H9 (cell line): Measurements from ENCODE around the gene DAP3. TPM values are rescaled to one million over a fixed set of nuclear protein-coding genes. Genes with fewer than 3 reads are reported as not detected.

Experiments
- DNase-seq: peaks from one replicate; pipeline ENCODE4 v3.0.0-alpha.2; 2017
- H2AFZ ChIP-seq: one replicate; pipeline ENCODE4 v1.6.1; 2013; ENCODE audit warnings: mild to moderate bottlenecking, low read length, control low read depth, moderate library complexity
- H2AK5ac ChIP-seq: 2 replicates; pipeline ENCODE4 v1.6.1; 2013; ENCODE audit warnings: low read length, control low read depth, mixed read lengths; ENCODE audit not compliant: insufficient read length
- H2BK120ac ChIP-seq: one replicate; pipeline ENCODE4 v1.6.1; 2013; ENCODE audit warnings: low read depth, mild to moderate bottlenecking, low read length, control low read depth, inconsistent platforms; ENCODE audit not compliant: poor library complexity, severe bottlenecking
- H2BK12ac ChIP-seq: 2 replicates; pipeline ENCODE4 v1.6.1; 2013; ENCODE audit warnings: low read length, control low read depth, mixed read lengths, low read depth; ENCODE audit not compliant: insufficient read length
- H2BK15ac ChIP-seq: 2 replicates; pipeline ENCODE4 v1.6.1; 2013; ENCODE audit warnings: low read depth, low read length, control low read depth
- H2BK20ac ChIP-seq: one replicate; pipeline ENCODE4 v1.6.1; 2013; ENCODE audit warnings: low read depth, mild to moderate bottlenecking, low read length, control low read depth, inconsistent platforms; ENCODE audit not compliant: poor library complexity, severe bottlenecking
- H2BK5ac ChIP-seq: 2 replicates; pipeline ENCODE4 v1.6.1; 2013; ENCODE audit warnings: low read length, control low read depth, mixed read lengths; ENCODE audit not compliant: insufficient read length
- H3K14ac ChIP-seq: 2 replicates; pipeline ENCODE4 v1.6.1; 2013; ENCODE audit warnings: low read length, control low read depth; ENCODE audit not compliant: insufficient read depth
- H3K18ac ChIP-seq: 2 replicates; pipeline ENCODE4 v1.6.1; 2013; ENCODE audit warnings: low read depth, mild to moderate bottlenecking, mixed read lengths, low read length, control low read depth; ENCODE audit not compliant: insufficient read length
- H3K23ac ChIP-seq: 2 replicates; pipeline ENCODE4 v1.6.1; 2013; ENCODE audit warnings: low read length, control low read depth, mixed read lengths, low read depth; ENCODE audit not compliant: insufficient read length
- H3K23me2 ChIP-seq: 2 replicates; pipeline ENCODE4 v1.6.1; 2013; ENCODE audit warnings: low read depth, mild to moderate bottlenecking, mixed read lengths, low read length, control low read depth; ENCODE audit not compliant: insufficient read length, poor library complexity, severe bottlenecking
- H3K27ac ChIP-seq: 2 replicates; pipeline ENCODE4 v1.5.1; 2013; ENCODE audit warnings: low read length, control low read depth, mixed read lengths, low read depth; ENCODE audit not compliant: insufficient read length
- H3K27me3 ChIP-seq: 2 replicates; pipeline ENCODE4 v1.6.1; 2013; ENCODE audit warnings: low read length, control low read depth, inconsistent platforms; ENCODE audit not compliant: insufficient read depth
- H3K4ac ChIP-seq: 2 replicates; pipeline ENCODE4 v1.6.1; 2013; ENCODE audit warnings: low read depth, mild to moderate bottlenecking, control low read depth, inconsistent platforms, low read length, moderate library complexity
- H3K4me1 ChIP-seq: 2 replicates; pipeline ENCODE4 v1.6.1; 2013; ENCODE audit warnings: low read length, control low read depth, inconsistent platforms; ENCODE audit not compliant: insufficient read depth
- H3K4me2 ChIP-seq: 2 replicates; pipeline ENCODE4 v1.6.1; 2013; ENCODE audit warnings: low read length, control low read depth, mixed read lengths; ENCODE audit not compliant: insufficient read length, insufficient read depth
- H3K56ac ChIP-seq: 2 replicates; pipeline ENCODE4 v1.6.1; 2013; ENCODE audit warnings: low read depth, mild to moderate bottlenecking, mixed read lengths, low read length, control low read depth; ENCODE audit not compliant: insufficient read length
- H3K79me1 ChIP-seq: 2 replicates; pipeline ENCODE4 v1.6.1; 2013; ENCODE audit warnings: low read depth, mild to moderate bottlenecking, moderate library complexity, low read length, control low read depth, inconsistent platforms; ENCODE audit not compliant: insufficient read depth, poor library complexity, severe bottlenecking
- H3K79me2 ChIP-seq: 2 replicates; pipeline ENCODE4 v1.6.1; 2013; ENCODE audit warnings: low read length, control low read depth, inconsistent platforms; ENCODE audit not compliant: insufficient read depth
- H3K9ac ChIP-seq: 2 replicates; pipeline ENCODE4 v1.6.1; 2013; ENCODE audit warnings: low read length, control low read depth, mixed read lengths; ENCODE audit not compliant: insufficient read length; ENCODE audit errors: extremely low read depth
- H3K9me3 ChIP-seq: one replicate; pipeline ENCODE4 v1.6.1; 2013; ENCODE audit warnings: low read depth, low read length, inconsistent platforms; ENCODE audit not compliant: control insufficient read depth
- H3T11ph ChIP-seq: one replicate; pipeline ENCODE4 v1.6.1; 2013; ENCODE audit warnings: mild to moderate bottlenecking, low read length, control low read depth, inconsistent platforms
- H4K20me1 ChIP-seq: one replicate; pipeline ENCODE4 v1.6.1; 2013; ENCODE audit not compliant: control insufficient read depth, insufficient read length, insufficient read depth
- H4K5ac ChIP-seq: 2 replicates; pipeline ENCODE4 v1.6.1; 2013; ENCODE audit warnings: low read depth, mild to moderate bottlenecking, mixed read lengths, low read length, control low read depth; ENCODE audit not compliant: insufficient read length
- H4K8ac ChIP-seq: replicated peaks from 2 replicates; pipeline ENCODE4 v1.6.1; 2013; ENCODE audit warnings: low read length, control low read depth, mixed read lengths, low read depth; ENCODE audit not compliant: insufficient read length
- H4K91ac ChIP-seq: 2 replicates; pipeline ENCODE4 v1.6.1; 2013; ENCODE audit warnings: low read depth, mild to moderate bottlenecking, moderate library complexity, mixed read lengths, low read length, control low read depth; ENCODE audit not compliant: insufficient read length
- H3K27ac Mint-ChIP-seq, 3 experiments: 2 replicates in 2 of 3; 3 replicates in 1 of 3; pipeline ENCODE4 v1.8.0; 2020 to 2021; ENCODE audit warnings: mixed read lengths in 3 of 3, mild to moderate bottlenecking in 1 of 3, moderate library complexity in 1 of 3
- H3K27me3 Mint-ChIP-seq: 2 replicates; pipeline ENCODE4 v1.8.0; 2021; ENCODE audit warnings: low read depth, mild to moderate bottlenecking, moderate library complexity, mixed read lengths
- H3K36me3 Mint-ChIP-seq, 3 experiments: 2 replicates in 2 of 3; 3 replicates in 1 of 3; pipeline ENCODE4 v1.8.0; 2020 to 2021; ENCODE audit warnings: low read depth in 3 of 3, mixed read lengths in 3 of 3; ENCODE audit not compliant: insufficient read depth in 1 of 3
- H3K4me1 Mint-ChIP-seq, 2 experiments: 2 replicates each; pipeline ENCODE4 v1.8.0; 2020; ENCODE audit warnings: mixed read lengths in 2 of 2
- H3K4me3 Mint-ChIP-seq, 2 experiments: 2 replicates in 1 of 2; 3 replicates in 1 of 2; pipeline ENCODE4 v1.8.0; 2020 to 2021; ENCODE audit warnings: mild to moderate bottlenecking in 2 of 2, mixed read lengths in 2 of 2, moderate library complexity in 1 of 2
- H3K9me3 Mint-ChIP-seq, 2 experiments: 2 replicates in 1 of 2; 3 replicates in 1 of 2; pipeline ENCODE4 v1.8.0; 2020; ENCODE audit warnings: mild to moderate bottlenecking in 2 of 2, mixed read lengths in 2 of 2, moderate library complexity in 1 of 2
- WGBS: extraction: QIAGEN DNeasy Blood & Tissue Kit; methylation state at CpG from one replicate; pipeline ENCODE4 v1.1.7; 2013; ENCODE audit warnings: missing lambda C conversion rate, low lambda C conversion rate, mixed read lengths; ENCODE audit not compliant: insufficient read length; ENCODE audit errors: extremely low coverage; 5-methylcytosine and 5-hydroxymethylcytosine counted together
- total RNA-seq: library from RNA; stranded (reverse); gene quantifications from 2 replicates; pipeline ENCODE4 v1.2.1, GENCODE V29; 2021
- TF ChIP-seq, protein P1 (sequence below): fragments of 200-600 bp; sonication (generic); conservative IDR thresholded peaks from 3 replicates; pipeline ENCODE4 v1.8.0; 2021; ENCODE audit warnings: antibody characterized with exemption, mild to moderate bottlenecking

The DAP3 gene
- total RNA-seq, 1 experiment from 2014 or later = 114 TPM

DNA sequence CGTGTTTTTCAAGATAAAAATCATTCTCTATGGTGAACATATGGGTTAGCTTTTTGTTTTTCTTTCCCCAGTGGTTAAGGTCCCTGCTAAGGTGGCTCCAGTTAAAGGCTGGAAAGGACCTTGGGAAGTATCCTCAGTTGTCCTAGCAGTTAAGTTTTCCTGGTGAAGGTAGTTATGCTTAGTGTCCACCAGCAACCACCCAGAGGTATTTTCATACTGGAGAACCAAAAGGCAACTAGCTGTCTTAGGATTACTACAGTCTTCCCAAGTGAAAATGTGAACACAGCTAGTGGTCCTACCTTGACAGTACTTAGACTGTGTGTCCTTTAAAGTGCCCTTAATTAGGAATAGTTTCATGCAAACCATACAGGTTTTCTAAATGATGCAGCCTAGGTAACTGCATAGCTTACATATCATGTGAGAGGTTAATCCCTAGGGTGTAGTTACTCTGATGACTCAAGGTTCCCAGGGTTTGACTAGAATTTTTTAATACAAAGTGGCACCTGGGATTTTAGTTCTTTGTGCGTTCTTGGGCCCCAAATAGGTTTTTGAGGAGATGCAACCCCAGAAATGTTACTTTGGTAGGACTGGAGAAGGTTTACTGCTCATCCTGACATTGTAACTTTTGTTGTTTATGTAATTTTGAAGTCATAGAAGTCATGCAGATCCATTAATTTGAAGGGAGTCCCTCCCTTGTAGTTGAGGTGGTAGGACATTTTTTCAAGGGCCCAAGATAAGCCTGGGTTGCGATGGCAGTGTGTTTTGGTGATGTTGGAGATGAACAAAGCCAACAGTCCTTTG is 36.8 kb upstream of the DAP3 start:
- Mint-ChIP-seq H3K4me3 (no peak overlapping the region), H3K27ac (no peak overlapping the region), H3K36me3 (peaks cover 0 to 3% (median 2%) of the 10 kb centered on the region in 3 experiments; a peak in 3 of 7 replicates), H3K27me3 (peaks cover 4% of the 10 kb centered on the region), H3K9me3 (peaks cover 2 to 6% of the 10 kb centered on the region in 2 experiments; a peak in 1 of 5 replicates), H3K4me1 (peaks cover 8 to 13% of the 10 kb centered on the region in 2 experiments)
- Histone ChIP-seq H2AFZ (no peak overlapping the region), H3K56ac (no peak overlapping the region), H4K91ac (no peak overlapping the region), H3K4me2 (no peak overlapping the region), H3K18ac (no peak overlapping the region), H4K5ac (no peak overlapping the region), H3K9ac (no peak overlapping the region), H3K79me2 (no peaks in the 10 kb centered on the region), H2BK20ac (no peak overlapping the region), H3K14ac (no peak overlapping the region), H3K27me3 (no peaks in the 10 kb centered on the region), H4K8ac (no peak overlapping the region), H4K20me1 (no peaks in the 10 kb centered on the region), H3K79me1 (no peaks in the 10 kb centered on the region), H3K23ac (no peak overlapping the region), H3K23me2 (no peaks in the 10 kb centered on the region), H3K9me3 (peaks cover 6% of the 10 kb centered on the region), H3T11ph (no peak overlapping the region), H3K4ac (no peak overlapping the region), H2AK5ac (no peak overlapping the region), H2BK120ac (no peak overlapping the region), H2BK5ac (no peak overlapping the region), H3K4me1 (no peaks in the 10 kb centered on the region), H2BK12ac (no peak overlapping the region), H2BK15ac (no peak overlapping the region), H3K27ac (no peak overlapping the region)
- TF ChIP-seq, protein P1, sequence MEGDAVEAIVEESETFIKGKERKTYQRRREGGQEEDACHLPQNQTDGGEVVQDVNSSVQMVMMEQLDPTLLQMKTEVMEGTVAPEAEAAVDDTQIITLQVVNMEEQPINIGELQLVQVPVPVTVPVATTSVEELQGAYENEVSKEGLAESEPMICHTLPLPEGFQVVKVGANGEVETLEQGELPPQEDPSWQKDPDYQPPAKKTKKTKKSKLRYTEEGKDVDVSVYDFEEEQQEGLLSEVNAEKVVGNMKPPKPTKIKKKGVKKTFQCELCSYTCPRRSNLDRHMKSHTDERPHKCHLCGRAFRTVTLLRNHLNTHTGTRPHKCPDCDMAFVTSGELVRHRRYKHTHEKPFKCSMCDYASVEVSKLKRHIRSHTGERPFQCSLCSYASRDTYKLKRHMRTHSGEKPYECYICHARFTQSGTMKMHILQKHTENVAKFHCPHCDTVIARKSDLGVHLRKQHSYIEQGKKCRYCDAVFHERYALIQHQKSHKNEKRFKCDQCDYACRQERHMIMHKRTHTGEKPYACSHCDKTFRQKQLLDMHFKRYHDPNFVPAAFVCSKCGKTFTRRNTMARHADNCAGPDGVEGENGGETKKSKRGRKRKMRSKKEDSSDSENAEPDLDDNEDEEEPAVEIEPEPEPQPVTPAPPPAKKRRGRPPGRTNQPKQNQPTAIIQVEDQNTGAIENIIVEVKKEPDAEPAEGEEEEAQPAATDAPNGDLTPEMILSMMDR = no peak
- WGBS = no CpG with 5 or more reads among the region's 3 CpGs
- DNase-seq = no peak
